Measurements from ENCODE around the gene ITGB1BP1.

ITGB1BP1 gene
- total RNA-seq = 25.1 to 38.8 reads per million in 2 donors

- DNase-seq = peak; percentile 91
Measured at GRCh38 chr2:9423100-9423921, at the start of gene ITGB1BP1, which contains the start of gene CPSF3. Gene ITGB1BP1, minus strand, starts transcription at chr2:9423528. Its CDS starts 4,831 bp downstream, at chr2:9418697. Gene CPSF3, plus strand, starts transcription at chr2:9423654. Its CDS starts 120 bp downstream, at chr2:9423774.

GRCh38 chr2:9472511-9472910 lies 49.2 kb upstream of the ITGB1BP1 start:
- no peak for DNase-seq

- DNase-seq = no peak
Measured at GRCh38 chr2:9471206-9471605, 47.9 kb upstream of the ITGB1BP1 start.

- DNase-seq = no peak
Measured at GRCh38 chr2:9467687-9468086, 44.4 kb upstream of the ITGB1BP1 start.

GRCh38 chr2:9466147-9466683 lies 42.9 kb upstream of the ITGB1BP1 start:
- no peak for DNase-seq

GRCh38 chr2:9465170-9465569 lies 41.8 kb upstream of the ITGB1BP1 start:
- no peak for DNase-seq

- no peak for DNase-seq
Measured at GRCh38 chr2:9463698-9464034, 40.3 kb upstream of the ITGB1BP1 start.

GRCh38 chr2:9462886-9463697 lies 39.8 kb upstream of the ITGB1BP1 start:
- no peak for DNase-seq

- DNase-seq = no peak
Measured at GRCh38 chr2:9462313-9462712, 39.0 kb upstream of the ITGB1BP1 start.

- DNase-seq = no peak
Measured at GRCh38 chr2:9461079-9461478, 37.8 kb upstream of the ITGB1BP1 start.

GRCh38 chr2:9460441-9461017 lies 37.2 kb upstream of the ITGB1BP1 start:
- DNase-seq = no peak

GRCh38 chr2:9451231-9451630 lies 27.9 kb upstream of the ITGB1BP1 start:
- no peak for DNase-seq

GRCh38 chr2:9445089-9445488 lies 21.8 kb upstream of the ITGB1BP1 start:
- DNase-seq = no peak

- no peak for DNase-seq
Measured at GRCh38 chr2:9443526-9443925, 20.2 kb upstream of the ITGB1BP1 start.

- DNase-seq = no peak
Measured at GRCh38 chr2:9441556-9441955, 18.2 kb upstream of the ITGB1BP1 start.

- no peak for DNase-seq
Measured at GRCh38 chr2:9440058-9440727, 16.9 kb upstream of the ITGB1BP1 start.

- DNase-seq = no peak
Measured at GRCh38 chr2:9439536-9439935, 16.2 kb upstream of the ITGB1BP1 start.

- DNase-seq = no peak
Measured at GRCh38 chr2:9434489-9434888, 11.2 kb upstream of the ITGB1BP1 start.

- no peak for DNase-seq
Measured at GRCh38 chr2:9430316-9431293, 7.3 kb upstream of the ITGB1BP1 start.

- no peak for DNase-seq
Measured at GRCh38 chr2:9428965-9429577, 5.7 kb upstream of the ITGB1BP1 start.
